K562 (cell line): ENCODE measurements around the gene ABT1. TPM values are rescaled to one million over a fixed set of nuclear protein-coding genes. Genes with fewer than 3 reads are reported as not detected.
A peak's percentile ranks its signal among the peaks of the same experiment; 100 is the strongest.

Source experiments
- ASH1L ChIP-seq: fragments of 450-650 bp; IDR thresholded peaks from 2 replicates; pipeline ENCODE4 v1.6.1; 2018; ENCODE audit warnings: borderline replicate concordance, mild to moderate bottlenecking, low read depth; ENCODE audit not compliant: partially characterized antibody
- ATF7 ChIP-seq: fragments of 450-650 bp; IDR thresholded peaks from 2 replicates; pipeline ENCODE4 v1.7.1; 2014; ENCODE audit warnings: mild to moderate bottlenecking, moderate library complexity
- BDP1 ChIP-seq: IDR thresholded peaks from 3 replicates; pipeline ENCODE4 v1.6.1; 2011; ENCODE audit not compliant: insufficient read length, insufficient read depth
- CHCHD3 ChIP-seq: fragments of 250-450 bp; sonication (Bioruptor Pico); IDR thresholded peaks from 2 replicates; pipeline ENCODE4 v2.1.2; 2022; ENCODE audit warnings: mild to moderate bottlenecking
- CTBP1 ChIP-seq: fragments of 450-650 bp; IDR thresholded peaks from 2 replicates; pipeline ENCODE4 v1.6.1; 2016; ENCODE audit warnings: borderline replicate concordance
- E2F5 ChIP-seq: sonication (generic); formaldehyde crosslinking; IDR thresholded peaks from 2 replicates; pipeline ENCODE4 v1.8.0; 2022; ENCODE audit warnings: mild to moderate bottlenecking, missing genetic modification reagents
- E2F8 ChIP-seq: fragments of 450-650 bp; IDR thresholded peaks from 2 replicates; pipeline ENCODE4 v1.7.1; 2018; ENCODE audit warnings: mild to moderate bottlenecking, low read depth; ENCODE audit not compliant: partially characterized antibody
- ESRRB ChIP-seq: fragments of 250-450 bp; sonication (Bioruptor Pico); IDR thresholded peaks from 2 replicates; pipeline ENCODE4 v1.5.0; 2020; ENCODE audit warnings: mild to moderate bottlenecking, moderate library complexity, borderline replicate concordance
- HMBOX1 ChIP-seq: sonication (generic); IDR thresholded peaks from 2 replicates; pipeline ENCODE4 v1.6.1; 2016
- KDM4B ChIP-seq, 2 experiments: fragments of 450-650 bp in 1 of 2; sonication (generic) in 1 of 2; IDR thresholded peaks; 2 replicates each; pipeline ENCODE4 v1.6.1; 2016 to 2017; ENCODE audit warnings: borderline replicate concordance in 2 of 2, antibody characterized with exemption in 1 of 2, low read depth in 1 of 2, mild to moderate bottlenecking in 1 of 2
- MTF1 ChIP-seq: fragments of 250-450 bp; sonication (Bioruptor Pico); IDR thresholded peaks from 2 replicates; pipeline ENCODE4 v1.9.0; 2021; ENCODE audit warnings: moderate library complexity, mild to moderate bottlenecking, inconsistent platforms, borderline replicate concordance
- NFATC3 ChIP-seq: fragments of 450-650 bp; IDR thresholded peaks from 2 replicates; pipeline ENCODE4 v1.6.1; 2017; ENCODE audit warnings: mild to moderate bottlenecking
- NFRKB ChIP-seq: fragments of 450-650 bp; IDR thresholded peaks from 2 replicates; pipeline ENCODE4 v1.6.1; 2016; ENCODE audit warnings: low read depth
- NR0B1 ChIP-seq: fragments of 450-650 bp; IDR thresholded peaks from one replicate; pipeline ENCODE4 v1.6.1; 2018; ENCODE audit warnings: mild to moderate bottlenecking, moderate library complexity; ENCODE audit not compliant: partially characterized antibody
- NR2F6 ChIP-seq: fragments of 450-650 bp; formaldehyde crosslinking; IDR thresholded peaks from 2 replicates; pipeline ENCODE4 v1.4.0; 2020; ENCODE audit warnings: mild to moderate bottlenecking
- NR4A1 ChIP-seq, 2 experiments: fragments of 250-450 bp in 1 of 2; fragments of 450-650 bp in 1 of 2; sonication (Bioruptor Pico) in 1 of 2; IDR thresholded peaks; 2 replicates each; pipeline versions ENCODE4 v1.4.0 to v1.6.1; 2016 to 2020; ENCODE audit warnings: mild to moderate bottlenecking in 2 of 2, missing compliant biosample characterization in 1 of 2, missing genetic modification characterization in 1 of 2, moderate library complexity in 1 of 2
- POU5F1 ChIP-seq: fragments of 150-350 bp; IDR thresholded peaks from 2 replicates; pipeline ENCODE4 v1.6.1; 2014; ENCODE audit warnings: borderline replicate concordance, low read length, low read depth, mild to moderate bottlenecking; ENCODE audit not compliant: partially characterized antibody
- SMARCA5 ChIP-seq: fragments of 450-650 bp; IDR thresholded peaks from 2 replicates; pipeline ENCODE4 v1.6.1; 2016
- YY1 ChIP-seq, 3 experiments: IDR thresholded peaks; 2 replicates each; pipeline ENCODE4 v1.6.1; 2011; ENCODE audit warnings: low read length in 2 of 3, mild to moderate bottlenecking in 2 of 3, moderate library complexity in 2 of 3, borderline replicate concordance in 1 of 3, control low read depth in 1 of 3, low read depth in 1 of 3; ENCODE audit not compliant: insufficient read depth in 3 of 3, insufficient replicate concordance in 2 of 3, control insufficient read depth in 1 of 3, insufficient read length in 1 of 3; ENCODE audit errors: extremely low read depth in 1 of 3
- ZFPM2 ChIP-seq: fragments of 250-450 bp; sonication (Bioruptor Pico); IDR thresholded peaks from 2 replicates; pipeline ENCODE4 v1.5.1; 2022; ENCODE audit warnings: mild to moderate bottlenecking
- ZNF263 ChIP-seq: sonication (generic); formaldehyde crosslinking; IDR thresholded peaks from 2 replicates; pipeline ENCODE4 v1.8.0; 2022; ENCODE audit warnings: mild to moderate bottlenecking, missing genetic modification reagents, borderline replicate concordance
- polyA plus RNA-seq, 8 experiments: library from polyadenylated mRNA; depleted of rRNA in 4 of 8; stranded (reverse) in 5 of 8; unstranded in 3 of 8; fragments of >200 nt; fragmentation: Nextera tagmentation in 2 of 8; fragmentation: Illumina TruSeq in 1 of 8; extraction: Ambion mirVana in 2 of 8; extraction: Trizol in 1 of 8; gene quantifications; 2 replicates each; pipeline versions ENCODE4 v1.2.1 to v1.2.3, GENCODE V29; 2011 to 2014; ENCODE audit warnings: inconsistent platforms in 1 of 8, missing spikeins in 1 of 8
- total RNA-seq, 7 experiments: library from RNA; depleted of rRNA in 6 of 7; stranded (reverse); fragments of >200 nt in 6 of 7; fragmentation: Illumina TruSeq in 2 of 7; extraction: Trizol in 2 of 7; gene quantifications; 2 replicates each; pipeline versions ENCODE4 v1.2.1 to v1.2.3, GENCODE V29; 2011 to 2021; ENCODE audit warnings: low replicate concordance in 1 of 7

ABT1 gene
- total and polyA plus RNA-seq, 9 of the 15 experiments (the other 6 are each of a cell fraction or from before 2014, with no cell fraction given) = 8.8 to 52.7 (median 40.7) TPM

GRCh38 chr6:26556263-26557070, 40.3 kb upstream of the ABT1 start (continued):
- TF ChIP-seq ESRRB (CRISPR knock-in tag) = no peak
- 0 out of 2 replicates have a peak, but pooled peaks have one; percentile 42 for TF ChIP-seq NR2F6
- no peak for TF ChIP-seq ASH1L
- peak; percentile 42 for TF ChIP-seq BDP1
- peak; percentile 100 for TF ChIP-seq HMBOX1
- TF ChIP-seq CTBP1 = peak; percentile 89
- no peak for TF ChIP-seq KDM4B (IDR thresholded peaks at IDR 0.05; ENCODE audit: borderline replicate concordance in 2 of 2, low read depth in 1 of 2)
- TF ChIP-seq CHCHD3 (CRISPR knock-in tag) = no peak
- peak; percentile 78 for TF ChIP-seq ATF7
- no peak for TF ChIP-seq ZFPM2 (CRISPR knock-in tag)
- TF ChIP-seq MTF1 (CRISPR knock-in tag) = no peak
- peak; percentile 55 for TF ChIP-seq E2F8
- no peak for TF ChIP-seq SMARCA5
- TF ChIP-seq YY1 (IDR thresholded peaks at IDR 0.05; ENCODE audit: borderline replicate concordance in 1 of 3, control insufficient read depth in 1 of 3, extremely low read depth in 1 of 3, insufficient read depth in 3 of 3, insufficient read length in 1 of 3, insufficient replicate concordance in 2 of 3, low read depth in 1 of 3, low read length in 2 of 3) = peak in 1 of 3 experiments; percentile 36
- no peak for TF ChIP-seq NFRKB
- no peak for TF ChIP-seq NR0B1
- TF ChIP-seq NFATC3 = 0 out of 2 replicates have a peak, but pooled peaks have one; percentile 36
- TF ChIP-seq NR4A1 (CRISPR knock-in tag; IDR thresholded peaks at IDR 0.05) = no peak
- no peak for TF ChIP-seq NR4A1 (tag; IDR thresholded peaks at IDR 0.05)
- TF ChIP-seq E2F5 (CRISPR knock-in tag) = peak; percentile 26; the same call in 1 of the 2 replicates
- peak; percentile 63 for TF ChIP-seq POU5F1
- TF ChIP-seq ZNF263 (CRISPR knock-in tag) = peak; percentile 40; the same call in 1 of the 2 replicates
